Type B pancreatic cell (in vitro differentiated cells): Measurements from ENCODE around the gene PDZD7. TPM values are rescaled to one million over a fixed set of nuclear protein-coding genes. Genes with fewer than 3 reads are reported as not detected.

Source experiments
- DNase-seq: peaks from one replicate; pipeline ENCODE4 v3.0.0; 2021; ENCODE audit warnings: mixed read lengths; ENCODE audit not compliant: unreplicated experiment; ENCODE audit errors: extremely low spot score
- H3K27ac Mint-ChIP-seq: 2 replicates; pipeline ENCODE4 v1.8.0; 2021; ENCODE audit warnings: mild to moderate bottlenecking, mixed read lengths
- H3K27me3 Mint-ChIP-seq: 2 replicates; pipeline ENCODE4 v1.8.0; 2021; ENCODE audit warnings: mixed read lengths
- H3K36me3 Mint-ChIP-seq: 2 replicates; pipeline ENCODE4 v1.8.0; 2021; ENCODE audit warnings: mixed read lengths
- H3K4me1 Mint-ChIP-seq: one replicate; pipeline ENCODE4 v1.8.0; 2021; ENCODE audit warnings: mixed read lengths; ENCODE audit not compliant: unreplicated experiment
- H3K4me3 Mint-ChIP-seq: 2 replicates; pipeline ENCODE4 v1.8.0; 2021; ENCODE audit warnings: mild to moderate bottlenecking, mixed read lengths
- H3K9me3 Mint-ChIP-seq: 2 replicates; pipeline ENCODE4 v1.8.0; 2021; ENCODE audit warnings: mixed read lengths
- microRNA-seq: library from miRNA; unstranded; fragments of <30 nt; microRNA quantifications from one replicate; pipeline ENCODE4, GENCODE V29; 2020
- total RNA-seq: library from RNA; stranded (reverse); gene quantifications from 2 replicates; pipeline ENCODE4 v1.2.1, GENCODE V29; 2021; ENCODE audit warnings: low replicate concordance
- TF ChIP-seq, protein P1 (sequence below): fragments of 200-600 bp; sonication (generic); conservative IDR thresholded peaks from 2 replicates; pipeline ENCODE4 v1.5.0; 2021; ENCODE audit warnings: antibody characterized with exemption, mild to moderate bottlenecking

Gene PDZD7
- total RNA-seq, 1 donor from 2014 or later = 2.0 TPM

GRCh38 chr10:100966887-100967286 is 64.0 kb downstream of the PDZD7 start:
- no peak overlapping the region for H3K4me3 Mint-ChIP-seq
- H3K9me3 Mint-ChIP-seq = no peaks in the 10 kb centered on the region
- DNase-seq = no peak
- TF ChIP-seq, protein P1, sequence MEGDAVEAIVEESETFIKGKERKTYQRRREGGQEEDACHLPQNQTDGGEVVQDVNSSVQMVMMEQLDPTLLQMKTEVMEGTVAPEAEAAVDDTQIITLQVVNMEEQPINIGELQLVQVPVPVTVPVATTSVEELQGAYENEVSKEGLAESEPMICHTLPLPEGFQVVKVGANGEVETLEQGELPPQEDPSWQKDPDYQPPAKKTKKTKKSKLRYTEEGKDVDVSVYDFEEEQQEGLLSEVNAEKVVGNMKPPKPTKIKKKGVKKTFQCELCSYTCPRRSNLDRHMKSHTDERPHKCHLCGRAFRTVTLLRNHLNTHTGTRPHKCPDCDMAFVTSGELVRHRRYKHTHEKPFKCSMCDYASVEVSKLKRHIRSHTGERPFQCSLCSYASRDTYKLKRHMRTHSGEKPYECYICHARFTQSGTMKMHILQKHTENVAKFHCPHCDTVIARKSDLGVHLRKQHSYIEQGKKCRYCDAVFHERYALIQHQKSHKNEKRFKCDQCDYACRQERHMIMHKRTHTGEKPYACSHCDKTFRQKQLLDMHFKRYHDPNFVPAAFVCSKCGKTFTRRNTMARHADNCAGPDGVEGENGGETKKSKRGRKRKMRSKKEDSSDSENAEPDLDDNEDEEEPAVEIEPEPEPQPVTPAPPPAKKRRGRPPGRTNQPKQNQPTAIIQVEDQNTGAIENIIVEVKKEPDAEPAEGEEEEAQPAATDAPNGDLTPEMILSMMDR = no peak
- H3K4me1 Mint-ChIP-seq = peaks cover 31% of the 10 kb centered on the region
- no peak overlapping the region for H3K27ac Mint-ChIP-seq
- H3K27me3 Mint-ChIP-seq = no peaks in the 10 kb centered on the region
- peaks cover 12% of the 10 kb centered on the region for H3K36me3 Mint-ChIP-seq

DNA sequence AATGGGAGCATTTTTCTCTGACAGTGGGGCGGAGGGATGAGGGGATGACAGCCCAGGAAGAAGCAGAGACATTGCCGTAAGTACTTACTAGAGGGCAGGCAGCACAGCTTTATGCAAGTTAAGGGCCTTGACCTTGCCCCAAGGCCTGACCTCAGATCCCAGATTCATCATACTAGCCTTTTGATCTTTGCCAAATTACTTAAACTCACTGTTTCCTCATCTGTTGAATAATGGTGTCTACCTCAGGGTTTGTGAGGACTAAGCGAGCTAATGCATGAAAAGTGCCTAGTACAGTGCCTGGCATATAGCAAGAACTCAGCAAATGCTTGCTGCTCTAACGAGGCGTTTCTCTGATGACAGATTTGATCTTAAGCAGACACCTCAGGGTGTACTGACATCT is 65.1 kb downstream of the PDZD7 start:
- Mint-ChIP-seq H3K9me3 (no peaks in the 10 kb centered on the region), H3K27ac (no peak overlapping the region), H3K27me3 (no peaks in the 10 kb centered on the region), H3K36me3 (peaks cover 14% of the 10 kb centered on the region), H3K4me1 (peaks cover 21% of the 10 kb centered on the region), H3K4me3 (no peak overlapping the region)
- DNase-seq = no peak
- TF ChIP-seq, protein P1 = no peak

- TF ChIP-seq, protein P1 = no peak
- Mint-ChIP-seq H3K36me3 (peaks cover 23% of the 10 kb centered on the region), H3K27ac (no peak overlapping the region), H3K4me1 (peaks cover 16% of the 10 kb centered on the region), H3K27me3 (no peaks in the 10 kb centered on the region), H3K4me3 (no peak overlapping the region), H3K9me3 (no peaks in the 10 kb centered on the region)
- no peak for DNase-seq
Measured at GRCh38 chr10:100963826-100964225, 67.1 kb downstream of the PDZD7 start.

- TF ChIP-seq, protein P1 = no peak
- Mint-ChIP-seq H3K4me3 (no peak overlapping the region), H3K9me3 (no peaks in the 10 kb centered on the region), H3K4me1 (peaks cover 3% of the 10 kb centered on the region), H3K27me3 (no peaks in the 10 kb centered on the region), H3K36me3 (peaks cover 23% of the 10 kb centered on the region), H3K27ac (no peak overlapping the region)
- DNase-seq = no peak
Measured at GRCh38 chr10:100962351-100963080, 68.4 kb downstream of the PDZD7 start.

- no peaks in the 10 kb centered on the region for H3K9me3 Mint-ChIP-seq
- H3K4me3 Mint-ChIP-seq = no peak overlapping the region
- no peak overlapping the region for H3K27ac Mint-ChIP-seq
Measured at GRCh38 chr10:100960251-100960650, 70.7 kb downstream of the PDZD7 start.

More at GRCh38 chr10:100960251-100960650, 70.7 kb downstream of the PDZD7 start:
- TF ChIP-seq, protein P1 = no peak
- Mint-ChIP-seq H3K27me3 (no peaks in the 10 kb centered on the region), H3K36me3 (peaks cover 26% of the 10 kb centered on the region), H3K4me1 (no peaks in the 10 kb centered on the region)
- no peak for DNase-seq

Small RNA genes within 50 kb of the gene (microRNA-seq; reads per million reads assigned to microRNA genes)
- not detected for gene MIR608

Other genes starting within 250 kb of the PDZD7 start
- 22.0 and 46.1 TPM in 2 replicates for gene SLF2, start 118.2 kb downstream of the PDZD7 start, total RNA-seq
- gene SEMA4G, start 61.6 kb downstream of the PDZD7 start, total RNA-seq = 28.0 and 46.0 TPM in 2 replicates
- 69.7 and 74.2 TPM in 2 replicates for gene MRPL43, start 43.6 kb downstream of the PDZD7 start, total RNA-seq
- gene TWNK, start 43.6 kb downstream of the PDZD7 start, total RNA-seq = 11.3 and 19.2 TPM in 2 replicates
- 50.2 and 86.6 TPM in 2 replicates for gene LZTS2, start 31.3 kb downstream of the PDZD7 start, total RNA-seq
- 15.3 and 25.7 TPM in 2 replicates for gene SFXN3, start 105 bp upstream of the PDZD7 start, total RNA-seq
- 6.9 and 17.1 TPM in 2 replicates for gene KAZALD1, start 30.9 kb upstream of the PDZD7 start, total RNA-seq
- 0.10 and 0.17 TPM in 2 replicates for gene TLX1, start 100.2 kb upstream of the PDZD7 start, total RNA-seq
- gene LBX1, start 198.3 kb upstream of the PDZD7 start, total RNA-seq = 4.7 TPM in 1 of 2 replicates, not detected in the other